Loucy (cell line): ENCODE measurements around the gene NUTF2.

Experiments used
- EZH2phosphoT487 ChIP-seq: fragments of 200-600 bp; IDR thresholded peaks from 2 replicates; pipeline ENCODE4 v1.6.1; 2018; ENCODE audit warnings: antibody characterized with exemption, mild to moderate bottlenecking, moderate library complexity, borderline replicate concordance
- TF ChIP-seq, protein P1 (sequence below): fragments of 200-600 bp; sonication (generic); conservative IDR thresholded peaks from 2 replicates; pipeline ENCODE4 v1.5.1; 2014; ENCODE audit warnings: mild to moderate bottlenecking, antibody characterized with exemption, low read length

DNA sequence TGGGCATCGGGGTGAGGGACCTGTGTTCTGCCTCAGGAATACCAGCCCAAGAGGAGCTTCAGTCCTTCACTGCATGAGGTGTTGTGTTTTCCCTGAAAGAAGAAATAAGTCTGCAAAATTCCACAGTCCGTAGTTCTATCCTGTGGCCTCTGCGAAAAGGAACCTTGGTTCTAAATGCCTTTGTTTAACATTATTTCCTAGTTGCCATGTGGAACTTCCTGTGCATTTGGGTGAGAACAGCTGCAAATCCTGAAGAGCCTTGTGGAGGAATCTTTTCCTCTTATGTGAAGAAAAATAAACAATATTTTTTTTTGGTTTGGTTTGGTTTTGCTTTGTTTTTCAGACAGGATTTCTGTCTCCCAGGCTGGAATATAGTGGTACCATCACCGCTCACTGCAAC lies 56.1 kb downstream of the NUTF2 start:
- TF ChIP-seq, protein P1, sequence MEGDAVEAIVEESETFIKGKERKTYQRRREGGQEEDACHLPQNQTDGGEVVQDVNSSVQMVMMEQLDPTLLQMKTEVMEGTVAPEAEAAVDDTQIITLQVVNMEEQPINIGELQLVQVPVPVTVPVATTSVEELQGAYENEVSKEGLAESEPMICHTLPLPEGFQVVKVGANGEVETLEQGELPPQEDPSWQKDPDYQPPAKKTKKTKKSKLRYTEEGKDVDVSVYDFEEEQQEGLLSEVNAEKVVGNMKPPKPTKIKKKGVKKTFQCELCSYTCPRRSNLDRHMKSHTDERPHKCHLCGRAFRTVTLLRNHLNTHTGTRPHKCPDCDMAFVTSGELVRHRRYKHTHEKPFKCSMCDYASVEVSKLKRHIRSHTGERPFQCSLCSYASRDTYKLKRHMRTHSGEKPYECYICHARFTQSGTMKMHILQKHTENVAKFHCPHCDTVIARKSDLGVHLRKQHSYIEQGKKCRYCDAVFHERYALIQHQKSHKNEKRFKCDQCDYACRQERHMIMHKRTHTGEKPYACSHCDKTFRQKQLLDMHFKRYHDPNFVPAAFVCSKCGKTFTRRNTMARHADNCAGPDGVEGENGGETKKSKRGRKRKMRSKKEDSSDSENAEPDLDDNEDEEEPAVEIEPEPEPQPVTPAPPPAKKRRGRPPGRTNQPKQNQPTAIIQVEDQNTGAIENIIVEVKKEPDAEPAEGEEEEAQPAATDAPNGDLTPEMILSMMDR: no peak
- TF ChIP-seq EZH2phosphoT487: no peak
